IMR-90 (cell line): ENCODE measurements around the gene DOCK1.
"Not testable (repeated sequence)": the region's sequence is repeated elsewhere in the genome, so short reads cannot be mapped to it uniquely, and the experiment has no call there.

ENCODE experiments used
- CEBPB ChIP-seq: IDR thresholded peaks from 2 replicates; pipeline ENCODE4 v1.6.1; 2012; ENCODE audit warnings: low read depth, low read length, improper control_type of control experiment
- POLR2A ChIP-seq: IDR thresholded peaks from 2 replicates; pipeline ENCODE4 v1.6.1; 2012; ENCODE audit warnings: mild to moderate bottlenecking, low read depth, low read length
- RAD21 ChIP-seq: IDR thresholded peaks from 2 replicates; pipeline ENCODE4 v1.6.1; 2012; ENCODE audit warnings: low read length, improper control_type of control experiment
- RCOR1 ChIP-seq: IDR thresholded peaks from 2 replicates; pipeline ENCODE4 v1.6.1; 2012; ENCODE audit warnings: mild to moderate bottlenecking, low read length, improper control_type of control experiment; ENCODE audit not compliant: insufficient replicate concordance
- RFX5 ChIP-seq: IDR thresholded peaks from 2 replicates; pipeline ENCODE4 v1.8.0; 2012; ENCODE audit warnings: low read depth, mild to moderate bottlenecking, low read length, moderate library complexity
- TF ChIP-seq, protein P1 (sequence below): conservative IDR thresholded peaks from 2 replicates; pipeline ENCODE4 v1.5.1; 2012; ENCODE audit warnings: mild to moderate bottlenecking, low read depth, low read length, improper control_type of control experiment
- TF ChIP-seq, protein P2 (sequence below): fragments of 150-350 bp; IDR thresholded peaks from 2 replicates; pipeline ENCODE4 v1.6.1; 2016; ENCODE audit warnings: low read depth, mild to moderate bottlenecking, low read length, moderate library complexity, borderline replicate concordance

DNA sequence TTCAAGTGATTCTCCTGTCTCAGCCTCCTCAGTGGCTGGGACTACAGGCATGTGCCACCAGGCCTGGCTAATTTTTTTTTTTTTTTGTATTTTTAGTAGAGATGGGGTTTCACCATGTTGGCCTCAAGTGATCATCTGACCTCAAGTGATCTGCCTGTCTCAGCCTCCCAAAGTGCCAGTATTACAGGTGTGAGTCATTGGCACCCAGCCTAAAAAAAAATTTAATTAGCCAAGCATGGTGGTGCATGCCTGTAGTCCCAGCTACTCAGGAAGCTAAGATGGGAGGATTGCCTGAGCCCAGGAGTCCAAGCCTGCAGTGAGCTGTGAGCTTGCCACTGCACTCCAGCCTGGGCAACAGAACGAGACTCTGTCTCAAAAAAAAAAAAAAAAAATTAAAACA lies 16.8 kb upstream of the DOCK1 start:
- TF ChIP-seq RFX5, RCOR1, POLR2A, CEBPB, RAD21: not testable (repeated sequence)
- TF ChIP-seq, protein P1, sequence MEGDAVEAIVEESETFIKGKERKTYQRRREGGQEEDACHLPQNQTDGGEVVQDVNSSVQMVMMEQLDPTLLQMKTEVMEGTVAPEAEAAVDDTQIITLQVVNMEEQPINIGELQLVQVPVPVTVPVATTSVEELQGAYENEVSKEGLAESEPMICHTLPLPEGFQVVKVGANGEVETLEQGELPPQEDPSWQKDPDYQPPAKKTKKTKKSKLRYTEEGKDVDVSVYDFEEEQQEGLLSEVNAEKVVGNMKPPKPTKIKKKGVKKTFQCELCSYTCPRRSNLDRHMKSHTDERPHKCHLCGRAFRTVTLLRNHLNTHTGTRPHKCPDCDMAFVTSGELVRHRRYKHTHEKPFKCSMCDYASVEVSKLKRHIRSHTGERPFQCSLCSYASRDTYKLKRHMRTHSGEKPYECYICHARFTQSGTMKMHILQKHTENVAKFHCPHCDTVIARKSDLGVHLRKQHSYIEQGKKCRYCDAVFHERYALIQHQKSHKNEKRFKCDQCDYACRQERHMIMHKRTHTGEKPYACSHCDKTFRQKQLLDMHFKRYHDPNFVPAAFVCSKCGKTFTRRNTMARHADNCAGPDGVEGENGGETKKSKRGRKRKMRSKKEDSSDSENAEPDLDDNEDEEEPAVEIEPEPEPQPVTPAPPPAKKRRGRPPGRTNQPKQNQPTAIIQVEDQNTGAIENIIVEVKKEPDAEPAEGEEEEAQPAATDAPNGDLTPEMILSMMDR = not testable (repeated sequence)
- TF ChIP-seq, protein P2, sequence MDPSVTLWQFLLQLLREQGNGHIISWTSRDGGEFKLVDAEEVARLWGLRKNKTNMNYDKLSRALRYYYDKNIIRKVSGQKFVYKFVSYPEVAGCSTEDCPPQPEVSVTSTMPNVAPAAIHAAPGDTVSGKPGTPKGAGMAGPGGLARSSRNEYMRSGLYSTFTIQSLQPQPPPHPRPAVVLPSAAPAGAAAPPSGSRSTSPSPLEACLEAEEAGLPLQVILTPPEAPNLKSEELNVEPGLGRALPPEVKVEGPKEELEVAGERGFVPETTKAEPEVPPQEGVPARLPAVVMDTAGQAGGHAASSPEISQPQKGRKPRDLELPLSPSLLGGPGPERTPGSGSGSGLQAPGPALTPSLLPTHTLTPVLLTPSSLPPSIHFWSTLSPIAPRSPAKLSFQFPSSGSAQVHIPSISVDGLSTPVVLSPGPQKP = not testable (repeated sequence)
